ENCODE data around the gene SEC14L2.

Gene SEC14L2

GRCh38 chr22:30408388-30409102 is 11.7 kb downstream of the SEC14L2 start:
- DNase-seq = no peak

DNA sequence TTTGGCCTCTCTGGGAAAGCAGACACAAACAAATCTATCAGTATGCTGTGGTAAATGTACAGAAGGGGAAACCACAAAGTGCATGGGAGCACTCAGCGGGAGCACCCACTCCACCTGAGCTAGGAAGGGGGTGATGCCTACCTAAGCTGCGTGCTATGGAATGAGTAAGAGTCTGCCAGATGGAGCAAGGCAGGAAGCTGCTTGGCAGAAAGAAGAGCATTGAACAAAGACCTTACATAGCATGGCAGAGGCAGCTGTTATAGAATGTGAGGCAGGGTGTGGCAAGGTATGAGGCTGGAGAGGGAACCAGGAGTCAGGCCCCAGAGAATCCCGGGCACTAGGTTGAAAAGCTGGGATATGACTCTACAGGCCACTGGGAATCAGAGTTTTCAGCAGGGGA is 15.0 kb downstream of the SEC14L2 start:
- no peak for DNase-seq

GRCh38 chr22:30413001-30413400 is 16.2 kb downstream of the SEC14L2 start:
- DNase-seq = no peak

DNA sequence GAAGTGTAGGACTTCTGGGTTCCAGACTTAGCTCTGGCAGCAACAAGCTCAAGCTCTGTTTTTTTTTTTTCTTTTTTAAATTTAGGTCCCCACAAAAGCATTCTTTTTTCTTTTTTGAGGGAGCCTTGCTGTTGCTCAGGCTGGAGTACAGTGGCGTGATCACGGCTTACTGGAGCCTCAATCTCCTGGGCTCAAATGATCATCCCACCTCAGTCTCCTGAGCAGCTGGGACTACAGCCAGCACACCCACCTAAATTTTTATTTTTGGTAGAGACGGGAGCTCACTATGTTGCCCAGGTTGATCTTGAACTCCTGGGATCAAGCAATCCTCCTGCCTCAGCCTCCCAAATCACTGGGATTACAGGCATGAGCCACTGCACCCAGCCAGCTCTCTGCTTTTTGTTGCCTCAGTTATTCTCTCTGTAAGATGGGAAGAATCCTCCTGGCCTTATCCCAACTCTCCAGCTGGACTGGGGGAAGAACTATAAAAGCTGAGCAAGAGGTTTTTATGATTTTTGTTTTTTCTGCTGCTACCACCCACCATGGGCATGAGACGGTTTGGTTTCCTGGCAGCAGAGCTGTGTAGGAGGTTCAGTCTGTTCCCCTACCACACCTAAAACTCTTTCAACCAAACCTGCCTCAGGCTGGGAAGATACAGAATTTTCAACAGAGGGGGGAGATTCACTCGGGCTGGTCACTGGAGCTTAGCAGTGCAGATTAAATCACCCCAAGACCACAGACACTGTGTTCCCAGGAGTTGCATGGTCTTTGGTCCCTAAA is 17.1 kb downstream of the SEC14L2 start:
- no peak for DNase-seq

GRCh38 chr22:30414525-30415047 is 17.8 kb downstream of the SEC14L2 start:
- DNase-seq = no peak

- DNase-seq = no peak
Measured at GRCh38 chr22:30416403-30416802, 19.6 kb downstream of the SEC14L2 start.

DNA sequence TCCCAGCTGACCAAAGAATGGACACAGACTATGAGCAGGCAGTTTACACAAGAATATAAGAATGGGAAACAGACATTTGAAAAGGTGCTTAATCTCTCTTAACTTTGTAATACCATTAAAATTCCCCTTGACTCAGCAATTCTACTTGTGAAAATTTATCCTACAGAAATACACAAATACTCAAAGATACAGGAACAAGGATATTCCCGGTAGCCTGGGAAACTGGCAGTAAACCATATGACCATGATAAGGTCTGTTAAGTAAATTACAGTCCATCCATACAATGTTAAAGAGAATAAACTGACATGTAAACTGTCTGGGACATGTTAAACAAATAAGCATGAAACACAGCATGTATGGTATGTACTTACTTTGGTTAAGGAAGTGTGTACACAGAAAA is 20.0 kb downstream of the SEC14L2 start:
- DNase-seq = no peak

DNA sequence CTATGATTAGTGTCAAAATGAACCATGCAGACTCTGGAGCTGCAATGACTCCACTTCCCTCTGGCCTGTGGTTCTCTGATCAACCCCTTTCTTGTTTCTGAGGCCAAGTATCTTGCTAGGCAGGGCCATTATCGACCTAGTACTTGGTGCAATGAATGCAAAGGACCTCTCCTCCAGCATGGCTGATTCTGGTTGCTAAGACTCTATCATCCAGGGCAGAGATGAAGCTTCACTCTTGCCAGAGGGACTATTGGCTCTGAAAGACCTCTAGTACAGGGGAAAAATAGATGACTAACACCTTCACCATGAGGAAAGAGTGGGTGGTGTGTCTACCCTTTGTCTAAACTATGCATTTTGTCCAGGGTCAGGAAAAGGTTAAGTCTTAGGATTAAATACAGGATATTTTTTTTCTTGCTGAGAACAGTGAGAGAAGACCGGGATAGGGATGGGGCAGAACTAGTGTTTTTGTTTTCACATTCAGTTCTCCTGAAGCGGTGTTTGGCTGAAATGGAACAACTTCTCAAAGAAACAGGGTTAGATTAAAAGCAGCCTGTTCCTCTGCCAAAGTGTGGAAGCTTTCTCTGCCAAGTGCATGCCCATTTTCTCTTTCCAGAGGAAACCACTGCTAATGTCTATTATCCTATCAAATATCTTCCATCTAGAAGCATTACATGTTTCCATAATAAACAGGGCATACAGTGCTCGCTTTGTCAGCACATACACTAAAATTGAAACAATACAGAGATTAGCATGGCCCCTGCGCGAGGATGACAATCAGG is 23.7 kb downstream of the SEC14L2 start:
- DNase-seq = no peak

DNA sequence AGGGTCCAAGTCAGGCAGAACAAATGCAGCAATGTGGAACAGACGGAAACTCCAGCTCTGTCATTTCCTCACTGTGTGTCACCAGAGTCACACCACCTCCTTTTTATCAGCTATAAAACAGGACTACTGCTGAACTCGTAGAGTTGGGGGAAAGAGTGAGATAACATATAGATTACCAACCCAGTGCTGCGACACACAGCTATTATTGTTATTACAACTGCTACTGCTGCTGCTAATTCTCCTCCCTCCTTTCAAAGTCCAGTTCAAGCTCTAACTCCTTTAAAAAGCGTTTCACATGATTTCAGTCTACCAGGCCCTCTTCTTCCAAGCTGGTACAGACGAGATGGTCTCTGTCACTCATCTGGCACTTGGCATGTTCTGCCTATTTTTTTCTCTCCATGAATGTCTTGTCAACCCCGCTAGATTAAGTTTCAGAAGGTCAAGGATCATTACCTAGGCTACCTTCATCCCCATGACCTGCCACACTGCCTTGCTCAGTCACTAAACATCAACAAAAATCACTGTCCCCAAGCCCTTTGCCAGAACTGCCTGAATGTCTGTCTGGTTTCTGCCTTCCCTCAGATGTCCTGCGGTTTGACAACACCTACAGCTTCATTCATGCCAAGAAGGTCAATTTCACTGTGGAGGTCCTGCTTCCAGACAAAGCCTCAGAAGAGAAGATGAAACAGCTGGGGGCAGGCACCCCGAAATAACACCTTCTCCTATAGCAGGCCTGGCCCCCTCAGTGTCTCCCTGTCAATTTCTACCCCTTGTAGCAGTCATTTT is 25.1 kb downstream of the SEC14L2 start:
- DNase-seq = no peak

- DNase-seq = no peak
Measured at GRCh38 chr22:30422481-30423300, 25.9 kb downstream of the SEC14L2 start.

DNA sequence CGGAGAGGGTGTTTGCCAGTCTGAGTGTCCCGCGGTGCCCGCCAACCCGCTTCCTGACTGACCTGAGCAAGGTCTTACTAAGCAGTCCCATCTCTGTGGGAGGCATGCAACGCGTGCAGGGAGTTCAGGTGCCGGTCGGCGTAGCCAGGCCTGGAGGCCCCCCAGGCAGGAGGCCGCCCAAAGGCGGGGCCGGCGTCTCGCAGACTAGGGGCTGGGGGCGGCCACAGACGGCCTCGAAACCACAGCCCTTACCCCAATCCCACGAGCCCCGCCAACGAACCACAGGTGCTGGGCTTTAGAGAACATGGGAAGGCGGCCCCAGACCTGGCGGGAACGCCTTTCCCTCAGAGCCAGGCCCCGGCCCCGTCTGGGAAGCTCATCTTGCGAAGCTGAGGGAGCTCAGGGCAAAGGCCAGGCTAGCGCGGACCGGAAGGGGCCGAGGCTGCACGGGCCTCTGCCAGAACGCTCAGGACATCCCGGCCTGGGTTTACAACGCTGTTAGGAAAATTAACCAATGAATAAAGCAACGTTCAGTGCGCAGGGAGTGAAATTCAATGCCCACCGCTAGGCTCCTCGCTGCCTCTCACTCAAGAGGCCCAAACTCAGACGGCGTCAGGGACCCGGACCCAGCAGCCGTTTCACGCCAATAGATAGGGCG is 26.6 kb downstream of the SEC14L2 start:
- no peak for DNase-seq

- peak; percentile 98 for DNase-seq
Measured at GRCh38 chr22:30423959-30424533, 27.2 kb downstream of the SEC14L2 start.

DNA sequence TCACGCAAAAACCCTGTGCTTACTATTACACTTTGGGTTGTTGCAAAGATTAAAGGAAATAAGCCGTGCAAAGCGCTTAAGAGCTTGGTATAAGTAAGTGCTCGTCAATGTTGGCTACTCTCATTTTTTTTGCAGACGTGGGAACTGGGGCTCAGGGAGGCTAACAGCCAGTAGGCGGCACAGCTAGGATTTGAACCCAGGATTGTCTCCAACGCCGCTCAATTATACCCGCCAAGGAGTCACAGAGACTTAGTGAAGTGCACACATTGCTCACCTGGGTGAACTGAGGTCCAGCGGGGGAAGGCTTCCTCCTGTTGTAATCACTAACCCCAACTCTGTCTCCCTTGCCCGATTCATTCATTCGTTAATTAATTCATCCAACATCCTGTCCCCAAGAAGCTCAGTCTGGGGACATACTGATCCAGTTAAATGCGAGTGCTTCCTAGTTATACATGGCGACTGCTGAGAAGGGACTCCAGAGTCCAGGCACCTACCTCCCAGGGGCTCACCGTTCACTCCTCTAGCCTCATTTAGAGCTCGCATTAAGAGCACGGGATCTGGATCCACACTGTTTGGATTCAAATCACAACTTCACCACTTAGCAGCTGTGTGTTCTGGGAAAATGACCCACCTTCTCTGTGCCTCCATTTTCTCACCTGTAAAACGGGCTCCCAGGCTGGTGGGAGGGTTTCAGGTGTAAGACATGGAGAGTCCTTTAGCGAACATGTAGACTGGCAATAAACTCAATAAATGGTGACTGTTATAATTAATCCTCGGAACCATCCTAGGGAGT is 27.9 kb downstream of the SEC14L2 start:
- DNase-seq = no peak

DNA sequence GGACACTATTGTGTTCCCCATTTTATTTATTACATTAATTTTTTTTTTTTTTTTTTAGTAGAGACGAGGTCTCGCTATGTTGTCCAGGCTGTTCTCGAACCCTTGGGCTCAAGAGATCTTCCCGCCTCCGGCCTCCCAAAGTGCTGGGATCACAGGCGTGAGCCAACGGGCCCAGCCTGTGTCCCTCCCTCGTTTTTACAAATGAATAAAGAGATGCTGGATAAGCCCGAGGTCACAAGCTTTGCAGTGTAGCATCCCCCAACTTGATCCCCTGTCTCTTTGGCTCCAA is 28.5 kb downstream of the SEC14L2 start:
- no peak for DNase-seq

- DNase-seq = peak; percentile 56
Measured at GRCh38 chr22:30425616-30426387, 29.0 kb downstream of the SEC14L2 start, which contains the start of gene MTFP1. Gene MTFP1, plus strand, starts transcription at chr22:30425768. Its CDS starts 112 bp downstream, at chr22:30425880.

- DNase-seq = peak; percentile 74
Measured at GRCh38 chr22:30426388-30427353, 29.9 kb downstream of the SEC14L2 start.

DNA sequence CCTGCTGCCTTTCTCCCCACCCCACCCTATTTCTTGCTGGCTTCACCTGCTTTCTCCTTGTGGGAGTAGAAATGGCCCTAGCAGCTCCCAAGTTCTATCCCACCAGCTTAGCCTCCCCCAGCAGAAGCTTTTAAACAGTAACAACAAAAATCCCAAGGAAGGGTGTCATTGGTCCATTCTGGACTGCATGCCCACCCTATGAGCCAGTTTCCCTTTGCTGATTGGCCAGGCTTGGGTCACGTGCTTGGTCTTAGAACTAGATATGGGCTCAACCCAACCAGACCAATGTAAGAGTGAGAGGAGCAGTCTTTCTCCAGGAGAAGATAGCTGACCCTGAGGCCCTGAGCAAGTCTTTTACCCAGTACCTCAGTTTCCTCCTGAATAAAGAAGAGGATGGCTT is 31.1 kb downstream of the SEC14L2 start:
- DNase-seq = no peak

GRCh38 chr22:30429887-30430286 is 33.1 kb downstream of the SEC14L2 start:
- no peak for DNase-seq

Data from NCI-H526 treated with DMSO at 0.1 percent for 48 hours (cell line).